Gastroesophageal sphincter (tissue), 3 donors: ENCODE results near the gene HSBP1.

Experiments used
- POLR2AphosphoS5 ChIP-seq: sonication (generic); formaldehyde crosslinking; IDR thresholded peaks from one replicate; pipeline ENCODE4 v1.6.1; 2017; ENCODE audit warnings: antibody characterized with exemption
- TF ChIP-seq, protein P1 (sequence below), 4 experiments: fragments of 200-600 bp in 2 of 4; fragments of 450-650 bp in 2 of 4; sonication (generic) in 1 of 4; IDR thresholded peaks; one replicate each; pipeline ENCODE4 v1.5.1; 2017 to 2019; ENCODE audit warnings: antibody characterized with exemption in 4 of 4, mild to moderate bottlenecking in 2 of 4, moderate library complexity in 2 of 4

DNA sequence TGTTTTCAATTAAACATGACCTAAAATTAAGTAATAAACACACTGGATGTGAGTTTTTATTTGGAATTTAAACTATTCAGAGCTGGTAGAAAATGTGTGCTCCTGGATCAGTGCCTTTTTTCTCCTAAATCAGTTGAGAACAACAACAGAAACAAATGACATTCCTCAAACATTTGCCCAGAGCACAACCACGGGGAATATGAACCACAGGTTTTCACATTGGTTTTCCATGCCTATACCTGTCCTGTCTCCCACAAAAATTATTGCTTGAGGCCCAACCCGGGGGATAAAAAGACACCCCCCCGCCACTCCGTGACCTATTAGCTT, 6.8 kb downstream of the HSBP1 start:
- TF ChIP-seq, protein P1, sequence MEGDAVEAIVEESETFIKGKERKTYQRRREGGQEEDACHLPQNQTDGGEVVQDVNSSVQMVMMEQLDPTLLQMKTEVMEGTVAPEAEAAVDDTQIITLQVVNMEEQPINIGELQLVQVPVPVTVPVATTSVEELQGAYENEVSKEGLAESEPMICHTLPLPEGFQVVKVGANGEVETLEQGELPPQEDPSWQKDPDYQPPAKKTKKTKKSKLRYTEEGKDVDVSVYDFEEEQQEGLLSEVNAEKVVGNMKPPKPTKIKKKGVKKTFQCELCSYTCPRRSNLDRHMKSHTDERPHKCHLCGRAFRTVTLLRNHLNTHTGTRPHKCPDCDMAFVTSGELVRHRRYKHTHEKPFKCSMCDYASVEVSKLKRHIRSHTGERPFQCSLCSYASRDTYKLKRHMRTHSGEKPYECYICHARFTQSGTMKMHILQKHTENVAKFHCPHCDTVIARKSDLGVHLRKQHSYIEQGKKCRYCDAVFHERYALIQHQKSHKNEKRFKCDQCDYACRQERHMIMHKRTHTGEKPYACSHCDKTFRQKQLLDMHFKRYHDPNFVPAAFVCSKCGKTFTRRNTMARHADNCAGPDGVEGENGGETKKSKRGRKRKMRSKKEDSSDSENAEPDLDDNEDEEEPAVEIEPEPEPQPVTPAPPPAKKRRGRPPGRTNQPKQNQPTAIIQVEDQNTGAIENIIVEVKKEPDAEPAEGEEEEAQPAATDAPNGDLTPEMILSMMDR (IDR thresholded peaks at IDR 0.05) = no peak
- no peak for TF ChIP-seq POLR2AphosphoS5
